ENCODE measurements around the gene POU1F1.
A peak's percentile ranks its signal among the peaks of the same experiment; 100 is the strongest.
"Not testable (repeated sequence)": the region's sequence is repeated elsewhere in the genome, so short reads cannot be mapped to it uniquely, and the experiment has no call there.

Gene POU1F1

DNA sequence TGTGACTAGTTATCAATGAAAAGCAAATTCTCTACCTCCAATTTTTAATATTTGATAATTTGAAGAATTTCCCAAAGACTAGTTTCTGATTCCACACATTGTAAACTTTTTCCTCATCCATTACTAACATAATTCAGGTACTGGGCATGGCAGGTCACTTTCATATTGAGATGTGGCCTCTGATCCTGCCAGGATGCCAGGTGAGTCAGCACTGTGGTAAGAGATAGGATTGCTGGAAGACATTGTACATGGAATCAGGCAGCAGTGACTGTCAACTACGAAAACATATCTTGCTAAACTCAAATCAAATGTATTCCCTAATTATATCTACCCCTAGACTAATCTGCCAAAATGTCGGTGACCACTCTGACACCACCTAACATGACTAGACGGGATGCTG, 33.2 kb upstream of the POU1F1 start:
- TF ChIP-seq, protein P1, sequence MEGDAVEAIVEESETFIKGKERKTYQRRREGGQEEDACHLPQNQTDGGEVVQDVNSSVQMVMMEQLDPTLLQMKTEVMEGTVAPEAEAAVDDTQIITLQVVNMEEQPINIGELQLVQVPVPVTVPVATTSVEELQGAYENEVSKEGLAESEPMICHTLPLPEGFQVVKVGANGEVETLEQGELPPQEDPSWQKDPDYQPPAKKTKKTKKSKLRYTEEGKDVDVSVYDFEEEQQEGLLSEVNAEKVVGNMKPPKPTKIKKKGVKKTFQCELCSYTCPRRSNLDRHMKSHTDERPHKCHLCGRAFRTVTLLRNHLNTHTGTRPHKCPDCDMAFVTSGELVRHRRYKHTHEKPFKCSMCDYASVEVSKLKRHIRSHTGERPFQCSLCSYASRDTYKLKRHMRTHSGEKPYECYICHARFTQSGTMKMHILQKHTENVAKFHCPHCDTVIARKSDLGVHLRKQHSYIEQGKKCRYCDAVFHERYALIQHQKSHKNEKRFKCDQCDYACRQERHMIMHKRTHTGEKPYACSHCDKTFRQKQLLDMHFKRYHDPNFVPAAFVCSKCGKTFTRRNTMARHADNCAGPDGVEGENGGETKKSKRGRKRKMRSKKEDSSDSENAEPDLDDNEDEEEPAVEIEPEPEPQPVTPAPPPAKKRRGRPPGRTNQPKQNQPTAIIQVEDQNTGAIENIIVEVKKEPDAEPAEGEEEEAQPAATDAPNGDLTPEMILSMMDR (IDR thresholded peaks at IDR 0.05; ENCODE audit: extremely low read depth, missing control alignments), result no peak
- DNase-seq (ENCODE audit: low spot score), result no peak

DNA sequence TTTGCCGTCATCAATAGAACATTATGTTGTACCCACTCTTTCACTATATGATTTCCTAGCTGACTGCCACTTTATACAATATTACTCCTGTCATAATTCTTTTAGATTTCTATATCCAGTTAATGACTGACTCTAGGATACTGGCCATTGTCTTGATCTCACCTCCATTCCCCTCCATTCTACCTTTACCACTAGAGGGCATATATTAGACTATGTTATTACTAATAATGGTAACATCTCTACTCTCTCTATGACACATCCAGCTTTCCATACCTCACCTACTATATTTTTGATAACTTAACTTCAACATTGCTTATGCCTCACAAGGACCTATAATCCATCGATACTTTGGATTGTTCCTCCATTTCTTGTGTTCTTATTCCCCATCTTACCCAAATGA, 31.4 kb upstream of the POU1F1 start:
- peak; percentile 3 for DNase-seq (ENCODE audit: low spot score)
- TF ChIP-seq, protein P1 (IDR thresholded peaks at IDR 0.05; ENCODE audit: extremely low read depth, missing control alignments), result no peak

DNA sequence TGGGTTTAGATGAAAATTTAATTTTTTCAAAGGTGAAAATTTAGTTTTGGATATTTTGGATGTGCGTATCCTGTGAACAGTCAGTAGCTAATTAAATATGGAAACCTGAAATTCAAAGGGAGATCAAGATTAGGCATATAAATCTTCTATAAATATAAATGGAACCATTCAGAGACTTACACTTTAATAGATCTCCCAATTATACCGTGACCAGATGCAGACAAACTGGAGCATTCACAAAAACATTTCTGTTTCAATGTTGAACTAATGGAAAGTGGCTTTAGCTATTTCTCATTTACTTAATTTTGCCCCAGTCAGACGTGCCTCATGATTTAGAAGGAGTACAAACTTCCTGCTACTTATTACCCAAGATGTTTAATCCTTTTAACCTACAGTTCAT, 29.1 kb upstream of the POU1F1 start:
- DNase-seq (ENCODE audit: low spot score), result no peak
- TF ChIP-seq, protein P1 (IDR thresholded peaks at IDR 0.05; ENCODE audit: extremely low read depth, missing control alignments), result no peak

DNA sequence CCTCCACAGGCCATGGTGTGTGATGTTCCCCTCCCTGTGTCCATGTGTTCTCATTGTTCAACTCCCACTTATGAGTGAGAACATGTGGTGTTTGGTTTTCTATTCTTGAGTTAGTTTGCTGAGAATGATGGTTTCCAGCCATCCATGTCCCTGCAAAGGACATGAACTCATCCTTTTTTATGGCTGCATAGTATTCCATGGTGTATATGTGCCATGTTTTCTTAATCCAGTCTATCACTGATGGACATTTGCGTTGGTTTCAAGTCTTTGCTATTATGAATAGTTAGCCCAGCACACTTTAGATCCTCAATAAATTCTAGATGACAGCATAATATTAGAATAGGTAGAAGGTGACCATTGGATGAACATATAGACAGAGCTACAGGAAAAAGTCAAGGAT, 28.6 kb upstream of the POU1F1 start:
- DNase-seq (ENCODE audit: low spot score), result not testable (repeated sequence)

DNA sequence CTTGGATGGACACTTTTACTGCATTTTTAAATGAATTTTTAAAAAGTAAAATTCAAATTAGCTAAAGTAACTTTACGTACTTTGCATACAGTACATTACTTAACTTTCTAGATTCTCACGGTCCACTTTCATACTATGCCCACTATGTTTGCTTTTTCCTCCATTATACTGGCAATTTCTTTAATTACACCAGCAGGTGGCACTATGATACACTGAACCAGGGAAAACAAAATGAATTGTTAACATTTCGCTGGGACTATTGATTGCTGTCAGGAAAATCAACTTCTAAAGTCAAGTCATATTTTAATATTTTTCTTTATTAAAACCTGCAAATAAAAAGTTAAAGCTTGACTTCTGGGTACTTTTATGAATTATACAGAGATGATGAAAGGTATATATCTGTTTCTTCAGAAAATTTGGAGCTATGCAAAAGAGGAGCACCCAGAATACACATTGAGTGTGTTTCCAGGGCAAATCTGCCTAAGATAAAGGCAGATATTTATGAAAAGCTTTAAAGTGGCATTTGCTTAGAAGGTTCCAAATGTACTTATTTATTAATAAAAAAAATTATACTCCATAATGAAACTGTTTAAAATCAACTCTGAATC, 21.8 kb upstream of the POU1F1 start:
- DNase-seq (ENCODE audit: low spot score), result peak; percentile 16
- TF ChIP-seq, protein P1 (IDR thresholded peaks at IDR 0.05; ENCODE audit: extremely low read depth, missing control alignments), result peak; percentile 24

DNA sequence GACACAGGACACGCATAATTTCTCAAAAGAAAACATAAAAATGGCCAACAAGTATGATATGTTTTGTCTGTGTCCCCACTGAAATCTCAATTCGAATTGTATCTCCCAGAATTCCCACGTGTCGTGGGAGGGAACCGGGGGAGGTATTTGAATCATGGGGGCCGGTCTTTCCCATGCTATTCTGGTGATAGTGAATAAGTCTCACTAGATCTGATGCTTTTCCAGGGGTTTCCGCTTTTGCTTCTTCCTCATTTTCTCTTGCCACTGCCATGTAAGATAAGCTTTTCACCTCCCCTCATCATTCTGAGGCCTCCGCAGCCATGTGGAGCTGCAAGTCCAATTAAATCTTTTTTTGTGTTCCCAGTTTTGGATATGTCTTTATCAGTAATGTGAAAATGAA, 12.1 kb upstream of the POU1F1 start:
- TF ChIP-seq, protein P1 (IDR thresholded peaks at IDR 0.05; ENCODE audit: extremely low read depth, missing control alignments), result no peak
- DNase-seq (ENCODE audit: low spot score), result no peak

DNA sequence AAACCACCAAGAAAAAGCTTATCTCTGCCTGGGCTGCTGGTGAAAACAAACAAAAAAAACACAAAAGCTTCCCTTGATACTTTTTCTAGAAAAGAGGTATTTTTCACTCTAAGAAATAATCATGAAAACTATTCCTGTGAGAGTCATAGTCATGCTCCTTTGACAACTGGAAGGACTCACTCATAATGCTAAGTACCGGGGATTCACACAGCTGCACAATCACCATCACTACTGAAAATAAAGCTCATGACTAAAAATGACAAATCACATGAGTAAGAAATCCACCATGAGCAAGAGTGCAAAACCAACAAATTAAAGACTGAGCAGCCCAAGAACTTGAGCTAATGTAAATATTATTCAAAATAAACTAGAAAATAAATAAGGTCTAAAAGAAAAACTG, 10.6 kb upstream of the POU1F1 start:
- TF ChIP-seq, protein P1 (IDR thresholded peaks at IDR 0.05; ENCODE audit: extremely low read depth, missing control alignments), result no peak
- DNase-seq (ENCODE audit: low spot score), result peak; percentile 2

DNA sequence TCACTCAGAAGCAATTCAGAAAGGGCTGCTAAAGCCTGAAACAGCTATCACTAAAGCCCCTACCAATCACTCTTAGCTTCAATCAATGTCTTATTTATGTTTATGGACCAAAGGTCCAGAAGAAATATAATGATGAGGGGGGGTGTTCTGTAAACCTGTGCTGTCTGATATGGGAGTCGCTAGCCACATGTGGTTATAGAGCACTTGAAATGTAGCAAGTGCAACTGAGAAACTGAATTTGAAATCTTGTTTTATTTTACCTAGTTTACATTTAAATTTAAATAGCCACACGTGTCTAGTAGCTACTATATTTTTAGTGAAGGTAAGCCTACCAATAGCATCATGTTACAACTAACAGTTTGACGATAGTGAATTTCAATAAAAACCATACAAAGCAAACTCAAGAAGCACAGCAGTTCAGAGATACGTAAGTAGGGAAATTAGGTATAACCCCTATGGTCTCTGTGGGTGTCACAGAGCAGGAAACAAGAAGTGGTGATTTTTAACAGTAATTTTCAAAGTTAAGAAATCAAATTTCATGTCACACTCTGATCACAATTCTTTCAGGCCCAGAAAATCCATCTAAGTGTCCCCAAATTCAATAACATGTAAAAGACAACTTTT, 3.6 kb downstream of the POU1F1 start:
- peak; percentile 9 for DNase-seq (ENCODE audit: low spot score)
- TF ChIP-seq, protein P1 (IDR thresholded peaks at IDR 0.05; ENCODE audit: extremely low read depth, missing control alignments), result no peak

All from GM20000 (cell line).